ENCODE measurements around the gene UBALD2. TPM values are rescaled to one million over a fixed set of nuclear protein-coding genes. Genes with fewer than 3 reads are reported as not detected.

The UBALD2 gene
- total RNA-seq, 1 experiment from 2014 or later = 87.9 TPM

DNA sequence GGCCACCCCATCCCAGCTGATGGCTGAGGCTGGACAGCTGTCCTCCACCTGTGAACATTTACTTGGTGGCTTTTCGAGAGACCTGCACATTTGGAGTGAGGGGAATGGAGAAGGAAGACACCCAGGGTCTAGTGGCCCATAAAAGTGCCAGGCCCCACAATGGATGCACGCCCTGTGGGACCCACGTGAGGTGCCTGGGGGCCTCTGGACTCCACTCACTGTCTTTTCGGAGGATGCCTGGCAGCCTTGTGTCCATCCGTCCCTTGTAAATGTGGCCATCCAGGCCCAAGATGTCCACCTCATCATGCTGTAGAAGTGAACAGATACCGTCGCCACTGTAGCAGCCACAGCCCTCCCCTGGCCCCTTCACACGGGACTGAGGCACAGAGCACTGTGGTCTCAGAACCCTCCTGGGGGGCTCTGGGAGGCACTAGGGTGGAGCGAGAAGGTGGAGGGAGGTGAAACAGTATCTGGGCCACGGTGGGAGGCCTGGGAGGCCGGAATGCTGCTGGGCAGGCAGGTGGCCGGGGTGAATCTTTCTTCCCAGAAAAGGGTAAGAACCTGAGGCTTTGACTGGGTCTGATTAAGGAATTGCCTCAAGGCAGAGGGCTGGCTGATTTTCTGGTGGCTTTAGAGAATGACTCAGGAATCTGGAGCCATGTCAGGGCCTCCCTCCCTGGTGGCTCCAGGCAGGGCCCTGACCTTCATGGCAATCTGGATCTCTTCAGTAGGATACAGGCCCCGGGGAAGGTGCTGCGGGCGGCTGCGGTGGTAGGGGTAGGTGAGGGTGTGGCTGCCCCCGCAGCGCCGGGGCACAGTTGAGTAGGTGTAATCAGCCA lies 11.5 kb downstream of the UBALD2 start:
- peaks cover 8% of the 10 kb centered on the region for H3K4me1 Mint-ChIP-seq (ENCODE audit: low read depth, unreplicated experiment)
- no peak for DNase-seq
- CTCF ChIA-PET = interaction anchor here (0.6 kb wide), 1 partner anchor 170 kb away, joined by 5 read pairs; no protein-coding TSS in a partner anchor
- no TSS peak for BruUV-seq (replicated peaks)
- H3K4me3 Mint-ChIP-seq (ENCODE audit: low read depth, unreplicated experiment) = no peak overlapping the region
- intact Hi-C loops (cut with micrococcal nuclease; ENCODE audit: unreplicated experiment) = loop anchor here (5.0 kb wide), 1 partner anchor 39 kb away; no protein-coding TSS in a partner anchor
- TF ChIP-seq, protein P1, sequence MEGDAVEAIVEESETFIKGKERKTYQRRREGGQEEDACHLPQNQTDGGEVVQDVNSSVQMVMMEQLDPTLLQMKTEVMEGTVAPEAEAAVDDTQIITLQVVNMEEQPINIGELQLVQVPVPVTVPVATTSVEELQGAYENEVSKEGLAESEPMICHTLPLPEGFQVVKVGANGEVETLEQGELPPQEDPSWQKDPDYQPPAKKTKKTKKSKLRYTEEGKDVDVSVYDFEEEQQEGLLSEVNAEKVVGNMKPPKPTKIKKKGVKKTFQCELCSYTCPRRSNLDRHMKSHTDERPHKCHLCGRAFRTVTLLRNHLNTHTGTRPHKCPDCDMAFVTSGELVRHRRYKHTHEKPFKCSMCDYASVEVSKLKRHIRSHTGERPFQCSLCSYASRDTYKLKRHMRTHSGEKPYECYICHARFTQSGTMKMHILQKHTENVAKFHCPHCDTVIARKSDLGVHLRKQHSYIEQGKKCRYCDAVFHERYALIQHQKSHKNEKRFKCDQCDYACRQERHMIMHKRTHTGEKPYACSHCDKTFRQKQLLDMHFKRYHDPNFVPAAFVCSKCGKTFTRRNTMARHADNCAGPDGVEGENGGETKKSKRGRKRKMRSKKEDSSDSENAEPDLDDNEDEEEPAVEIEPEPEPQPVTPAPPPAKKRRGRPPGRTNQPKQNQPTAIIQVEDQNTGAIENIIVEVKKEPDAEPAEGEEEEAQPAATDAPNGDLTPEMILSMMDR (IDR thresholded peaks at IDR 0.05; ENCODE audit: unreplicated experiment) = no peak
- no peaks in the 10 kb centered on the region for H3K9me3 Mint-ChIP-seq (ENCODE audit: low read depth, unreplicated experiment)
- H3K27ac Mint-ChIP-seq (ENCODE audit: unreplicated experiment) = peak overlapping the region; percentile 19
- H3K27me3 Mint-ChIP-seq (ENCODE audit: unreplicated experiment) = no peaks in the 10 kb centered on the region
- H3K36me3 Mint-ChIP-seq (ENCODE audit: insufficient read depth, unreplicated experiment) = peaks cover 34% of the 10 kb centered on the region

DNA sequence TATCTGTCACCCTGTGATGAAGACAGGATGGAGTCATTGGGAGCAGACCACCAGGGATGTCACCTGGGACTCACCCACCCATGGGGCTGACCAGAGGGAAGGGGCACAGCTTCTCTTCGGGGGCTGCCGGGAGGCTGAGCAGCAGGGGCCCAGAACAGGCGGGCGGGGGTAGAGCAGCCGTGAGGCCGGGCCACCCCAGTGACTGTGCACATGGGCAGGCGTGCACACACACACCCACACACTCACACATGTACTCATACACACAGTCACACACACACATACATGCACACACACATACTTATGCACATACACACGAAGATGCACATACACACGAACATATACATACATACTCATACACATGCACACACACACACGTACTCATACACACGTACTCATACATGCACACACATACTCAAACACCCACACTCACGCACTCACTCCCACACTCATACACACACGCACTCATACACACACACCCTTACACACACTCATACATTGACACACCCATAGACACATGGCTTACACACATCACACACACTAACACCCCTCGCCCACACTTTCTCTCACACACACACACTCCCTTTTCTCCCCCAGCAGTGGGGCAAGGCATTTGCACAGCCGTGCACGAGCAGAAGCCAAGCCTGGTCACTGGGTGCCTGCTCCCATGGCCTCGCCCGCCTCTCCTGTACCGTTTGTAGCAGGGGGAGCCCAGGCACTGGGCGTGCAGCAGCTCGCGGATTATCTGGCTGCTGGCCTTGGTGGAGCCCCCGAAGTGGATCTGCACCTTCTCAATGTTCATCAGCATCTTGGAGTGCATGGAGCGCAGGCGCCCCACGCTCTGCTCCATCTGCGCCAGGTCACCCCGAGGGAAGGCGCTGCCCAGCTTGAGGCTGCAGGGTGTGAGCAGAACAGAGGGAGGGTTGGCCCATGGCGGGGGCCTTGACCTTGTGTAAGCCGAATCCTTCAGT lies 12.4 kb downstream of the UBALD2 start:
- H3K4me1 Mint-ChIP-seq (ENCODE audit: low read depth, unreplicated experiment) = peaks cover 8% of the 10 kb centered on the region
- CTCF ChIA-PET = no interaction called here
- BruUV-seq (replicated peaks) = no TSS peak
- no peak for DNase-seq
- no peak overlapping the region for H3K4me3 Mint-ChIP-seq (ENCODE audit: low read depth, unreplicated experiment)
- H3K27me3 Mint-ChIP-seq (ENCODE audit: unreplicated experiment) = no peaks in the 10 kb centered on the region
- TF ChIP-seq, protein P1 (IDR thresholded peaks at IDR 0.05; ENCODE audit: unreplicated experiment) = no peak
- H3K9me3 Mint-ChIP-seq (ENCODE audit: low read depth, unreplicated experiment) = no peaks in the 10 kb centered on the region
- H3K27ac Mint-ChIP-seq (ENCODE audit: unreplicated experiment) = no peak overlapping the region
- peaks cover 30% of the 10 kb centered on the region for H3K36me3 Mint-ChIP-seq (ENCODE audit: insufficient read depth, unreplicated experiment)
- intact Hi-C loops (cut with micrococcal nuclease; ENCODE audit: unreplicated experiment) = loop anchor here (2.0 to 5.0 kb wide), 2 partner anchors 40 to 155 kb away; no protein-coding TSS in a partner anchor

DNA sequence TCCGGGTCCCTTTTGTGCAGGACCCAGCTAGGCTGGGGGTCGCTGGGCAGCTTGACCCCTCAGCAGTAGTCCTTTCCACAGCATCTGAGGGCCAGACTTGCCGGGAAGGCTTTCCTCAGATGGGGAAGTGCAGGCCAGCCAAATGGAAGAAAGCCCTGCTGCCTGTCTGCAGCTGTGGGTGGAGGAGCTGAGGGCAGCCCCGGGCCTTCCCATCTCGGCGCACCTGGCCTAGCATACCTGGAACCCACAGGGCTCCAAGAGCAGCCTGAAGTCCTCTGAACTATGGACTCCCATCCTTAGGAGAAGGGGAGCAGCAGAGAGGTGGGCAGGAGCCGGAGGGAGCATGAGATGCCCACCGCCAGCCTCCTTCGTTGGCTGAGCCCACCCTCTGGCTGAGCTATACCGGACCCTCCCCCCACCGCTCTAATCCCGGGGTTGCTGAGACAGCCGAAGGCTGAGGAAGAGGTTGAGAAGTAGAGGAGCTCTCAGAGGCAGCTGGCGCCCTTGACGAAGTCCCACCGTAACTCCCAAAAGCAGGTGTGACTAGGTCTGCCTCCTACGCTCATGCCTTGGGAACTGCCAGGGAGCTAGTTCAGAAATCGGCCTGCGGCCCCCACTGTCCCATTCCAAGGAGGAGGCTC lies 13.2 kb downstream of the UBALD2 start:
- no peaks in the 10 kb centered on the region for H3K9me3 Mint-ChIP-seq (ENCODE audit: low read depth, unreplicated experiment)
- BruUV-seq (replicated peaks) = no TSS peak
- no peak overlapping the region for H3K4me3 Mint-ChIP-seq (ENCODE audit: low read depth, unreplicated experiment)
- TF ChIP-seq, protein P1 (IDR thresholded peaks at IDR 0.05; ENCODE audit: unreplicated experiment) = no peak
- H3K4me1 Mint-ChIP-seq (ENCODE audit: low read depth, unreplicated experiment) = peaks cover 8% of the 10 kb centered on the region
- H3K36me3 Mint-ChIP-seq (ENCODE audit: insufficient read depth, unreplicated experiment) = peaks cover 22% of the 10 kb centered on the region
- CTCF ChIA-PET = interaction anchor here (1.3 to 2.1 kb wide), 3 partner anchors 19 to 35 kb away, joined by 5 to 11 read pairs (median 10); no protein-coding TSS in a partner anchor
- DNase-seq = no peak
- intact Hi-C loops (cut with micrococcal nuclease; ENCODE audit: unreplicated experiment) = loop anchor here (2.0 to 5.0 kb wide), 2 partner anchors 41 to 156 kb away; no protein-coding TSS in a partner anchor
- no peaks in the 10 kb centered on the region for H3K27me3 Mint-ChIP-seq (ENCODE audit: unreplicated experiment)
- H3K27ac Mint-ChIP-seq (ENCODE audit: unreplicated experiment) = no peak overlapping the region

All from Calu3 (cell line).